ENCODE data around the gene DNAAF2.

- TF ChIP-seq POLR2A (IDR thresholded peaks at IDR 0.05; ENCODE audit: low read depth, low read length) (no peak), TAF1 (IDR thresholded peaks at IDR 0.05; ENCODE audit: borderline replicate concordance, low read depth, low read length) (no peak)
Measured at GRCh38 chr14:49653508-49653907, 18.5 kb upstream of the DNAAF2 start.
